NCI-H69 (cell line): Measurements from ENCODE around the gene CD5L.

Experiments used
- DNase-seq: peaks from one replicate; lab custom pipeline; 2025; lab: John Stamatoyannopoulos, UW

CD5L gene

GRCh38 chr1:157841708-157842107 lies at the start of gene CD5L:
TSS of gene CD5L (minus strand) at chr1:157841808. CDS start at chr1:157841701, 107 bp downstream.
- no peak for DNase-seq

GRCh38 chr1:157882580-157882979 lies 41.0 kb upstream of the CD5L start:
- DNase-seq, result no peak

- no peak for DNase-seq
Measured at GRCh38 chr1:157880621-157881020, 39.0 kb upstream of the CD5L start.

GRCh38 chr1:157878059-157878458 lies 36.5 kb upstream of the CD5L start:
- DNase-seq, result peak; percentile 49

- no peak for DNase-seq
Measured at GRCh38 chr1:157870490-157870889, 28.9 kb upstream of the CD5L start.

GRCh38 chr1:157868654-157869053 lies 27.0 kb upstream of the CD5L start:
- no peak for DNase-seq

- DNase-seq, result no peak
Measured at GRCh38 chr1:157862114-157863070, 20.8 kb upstream of the CD5L start.

- no peak for DNase-seq
Measured at GRCh38 chr1:157856538-157856937, 14.9 kb upstream of the CD5L start.

GRCh38 chr1:157852476-157852875 lies 10.9 kb upstream of the CD5L start:
- no peak for DNase-seq

- DNase-seq, result no peak
Measured at GRCh38 chr1:157849229-157849875, 7.7 kb upstream of the CD5L start.

- no peak for DNase-seq
Measured at GRCh38 chr1:157844089-157844830, 2.7 kb upstream of the CD5L start.

GRCh38 chr1:157842939-157843338 lies 1.3 kb upstream of the CD5L start:
- DNase-seq, result no peak

- no peak for DNase-seq
Measured at GRCh38 chr1:157838966-157839365, 2.6 kb downstream of the CD5L start.

GRCh38 chr1:157834430-157834829 lies 7.2 kb downstream of the CD5L start:
- no peak for DNase-seq

- no peak for DNase-seq
Measured at GRCh38 chr1:157833145-157833544, 8.5 kb downstream of the CD5L start.

GRCh38 chr1:157831968-157832626 lies 9.5 kb downstream of the CD5L start:
- no peak for DNase-seq

GRCh38 chr1:157830887-157831286 lies 10.7 kb downstream of the CD5L start:
- no peak for DNase-seq

GRCh38 chr1:157829711-157830110 lies 11.9 kb downstream of the CD5L start:
- DNase-seq, result no peak

- no peak for DNase-seq
Measured at GRCh38 chr1:157829210-157829609, 12.4 kb downstream of the CD5L start.

- no peak for DNase-seq
Measured at GRCh38 chr1:157820299-157820698, 21.3 kb downstream of the CD5L start.

GRCh38 chr1:157819896-157820295 lies 21.7 kb downstream of the CD5L start, which contains the start of gene FCRL1:
TSS of gene FCRL1 (minus strand) at chr1:157820120. CDS start at chr1:157820037, 83 bp downstream.
- no peak for DNase-seq

- DNase-seq, result no peak
Measured at GRCh38 chr1:157819215-157819614, 22.4 kb downstream of the CD5L start.
